Esophagus muscularis mucosa (tissue), 3 donors: ENCODE data around the gene CTRB1.

Experiments
- POLR2A ChIP-seq: fragments of 450-650 bp; IDR thresholded peaks from one replicate; pipeline ENCODE4 v1.6.1; 2017; ENCODE audit warnings: antibody characterized with exemption, moderate library complexity, mild to moderate bottlenecking, low read depth
- POLR2AphosphoS5 ChIP-seq, 2 donors: sonication (generic); formaldehyde crosslinking; IDR thresholded peaks; one replicate each; pipeline ENCODE4 v1.6.1; 2017; ENCODE audit warnings: antibody characterized with exemption in 2 of 2
- TF ChIP-seq, protein P1 (sequence below), 3 experiments: fragments of 200-600 bp in 2 of 3; fragments of 450-650 bp in 1 of 3; sonication (generic) in 2 of 3; IDR thresholded peaks; one replicate each; pipeline ENCODE4 v1.5.1; 2017 to 2019; ENCODE audit warnings: antibody characterized with exemption in 3 of 3, mild to moderate bottlenecking in 2 of 3, moderate library complexity in 1 of 3

DNA sequence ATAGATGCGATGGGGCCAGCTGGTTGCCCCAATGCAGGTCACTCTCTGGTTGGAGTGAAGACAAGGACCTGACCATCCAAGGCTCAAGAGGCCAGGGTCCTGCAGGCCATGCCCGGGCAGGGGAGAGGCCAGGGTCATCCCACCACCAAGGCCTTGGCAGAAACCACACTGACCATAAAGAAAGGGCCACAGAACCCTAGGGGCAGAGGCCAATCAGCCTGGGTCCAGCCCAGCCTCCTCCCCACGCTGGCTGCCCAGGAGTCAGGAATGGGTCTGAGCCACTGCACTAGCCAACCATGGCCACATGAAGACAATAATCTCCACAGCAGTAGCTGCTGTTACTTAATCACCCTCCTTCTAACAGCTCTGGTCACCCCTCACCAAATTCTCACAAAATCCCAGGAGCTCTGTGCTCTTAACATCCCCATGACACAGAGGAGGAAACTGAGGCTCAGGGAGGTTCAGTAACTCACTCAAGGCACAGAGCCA is 42.8 kb downstream of the CTRB1 start:
- TF ChIP-seq, protein P1, sequence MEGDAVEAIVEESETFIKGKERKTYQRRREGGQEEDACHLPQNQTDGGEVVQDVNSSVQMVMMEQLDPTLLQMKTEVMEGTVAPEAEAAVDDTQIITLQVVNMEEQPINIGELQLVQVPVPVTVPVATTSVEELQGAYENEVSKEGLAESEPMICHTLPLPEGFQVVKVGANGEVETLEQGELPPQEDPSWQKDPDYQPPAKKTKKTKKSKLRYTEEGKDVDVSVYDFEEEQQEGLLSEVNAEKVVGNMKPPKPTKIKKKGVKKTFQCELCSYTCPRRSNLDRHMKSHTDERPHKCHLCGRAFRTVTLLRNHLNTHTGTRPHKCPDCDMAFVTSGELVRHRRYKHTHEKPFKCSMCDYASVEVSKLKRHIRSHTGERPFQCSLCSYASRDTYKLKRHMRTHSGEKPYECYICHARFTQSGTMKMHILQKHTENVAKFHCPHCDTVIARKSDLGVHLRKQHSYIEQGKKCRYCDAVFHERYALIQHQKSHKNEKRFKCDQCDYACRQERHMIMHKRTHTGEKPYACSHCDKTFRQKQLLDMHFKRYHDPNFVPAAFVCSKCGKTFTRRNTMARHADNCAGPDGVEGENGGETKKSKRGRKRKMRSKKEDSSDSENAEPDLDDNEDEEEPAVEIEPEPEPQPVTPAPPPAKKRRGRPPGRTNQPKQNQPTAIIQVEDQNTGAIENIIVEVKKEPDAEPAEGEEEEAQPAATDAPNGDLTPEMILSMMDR (IDR thresholded peaks at IDR 0.05): no peak
- no peak for TF ChIP-seq POLR2A
- no peak for TF ChIP-seq POLR2AphosphoS5 (IDR thresholded peaks at IDR 0.05)
